Pancreas (tissue), 10 donors: Measurements from ENCODE around the gene OBSCN. TPM values are rescaled to one million over a fixed set of nuclear protein-coding genes. Genes with fewer than 3 reads are reported as not detected.
A peak's percentile ranks its signal among the peaks of the same experiment; 100 is the strongest.

Source experiments
- ATAC-seq, 4 donors: fragments of 200-7000 bp; cut with Tn5 transposase; one replicate each; pipeline versions ENCODE4 v1.8.0 to v1.9.1; 2020; ENCODE audit warnings: mild to moderate bottlenecking in 4 of 4, moderate library complexity in 4 of 4
- DNase-seq, 6 donors: peaks; one replicate each; pipeline ENCODE4 v3.0.0-alpha.2; 2020
- FAIRE-seq: peaks from 2 replicates; lab custom pipeline; 2012; peaks lifted over from hg19 to GRCh38; lab: Jason Lieb, UNC
- H3K27ac ChIP-seq, 4 donors: fragments of 200-600 bp; sonication (generic); 1 replicate in 3 of 4; 2 replicates in 1 of 4; pipeline versions ENCODE4 v1.5.0 to v1.8.0; 2020
- H3K27me3 ChIP-seq, 4 donors: fragments of 200-600 bp; one replicate each; pipeline ENCODE4 v1.8.0; 2021
- H3K36me3 ChIP-seq, 3 donors: fragments of 200-600 bp; sonication (generic) in 1 of 3; one replicate each; pipeline versions ENCODE4 v1.5.0 to v1.8.0; 2020 to 2021
- H3K4me1 ChIP-seq, 3 donors: fragments of 200-600 bp; one replicate each; pipeline ENCODE4 v1.8.0; 2021
- H3K4me3 ChIP-seq, 4 donors: fragments of 200-600 bp; sonication (generic) in 2 of 4; one replicate each; pipeline versions ENCODE4 v1.5.0 to v1.8.0; 2020 to 2021
- H3K9me3 ChIP-seq, 4 donors: fragments of 200-600 bp; one replicate each; pipeline ENCODE4 v1.8.0; 2021
- WGBS, 2 donors: extraction: QIAGEN DNeasy Blood & Tissue Kit; methylation state at CpG; one replicate each; pipeline ENCODE4 v1.1.7; 2013; 5-methylcytosine and 5-hydroxymethylcytosine counted together
- intact Hi-C, 3 donors: fragments of 100-400 bp; cut with DNase I; formaldehyde crosslinking; loops; one replicate each; pipeline versions ENCODE4 v1.11.1 to v1.14.2; 2022
- polyA plus RNA-seq, 2 donors: library from polyadenylated mRNA; stranded (reverse); fragments of 200-250 nt; gene quantifications; one replicate each; pipeline ENCODE4 v1.2.3, GENCODE V29; 2013
- total RNA-seq, 6 donors: library from RNA; stranded (reverse); fragmentation: NEBNext Ultra II Directional in 4 of 6; extraction: Animal tissue kit (Norgen Biotek cat#: 25700) in 4 of 6; gene quantifications; one replicate each; pipeline versions ENCODE4 v1.2.1 to v1.2.4, GENCODE V29; 2021 to 2023
- TF ChIP-seq, protein P1 (sequence below), 4 donors: fragments of 200-600 bp; sonication (generic) in 3 of 4; IDR thresholded peaks; one replicate each; pipeline versions ENCODE4 v1.5.0 to v1.8.0; 2021; ENCODE audit warnings: antibody characterized with exemption in 4 of 4
- donor health status: healthy with polysubstance abuse.
- donor health status: DM: no; HTN: no; CAD: no; lungs with moderate emphysema.
- donor health status: DM: no; HTN: no; CAD: no.
- donor health status: control.
- donor health status: control.
- donor health status: Bipolar disorder and iron deficiency.
- donor health status: DM: yes; HTN: yes; CAD: no.
- donor health status: DM: no; HTN: no; CAD: no.
- donor health status: DM: no; HTN: no; CAD: no.
- donor health status: DM: yes; HTN: yes; CAD: no.

The OBSCN gene
- total and polyA plus RNA-seq, 8 donors, result 7.9 to 61.4 (median 11.3) TPM

DNA sequence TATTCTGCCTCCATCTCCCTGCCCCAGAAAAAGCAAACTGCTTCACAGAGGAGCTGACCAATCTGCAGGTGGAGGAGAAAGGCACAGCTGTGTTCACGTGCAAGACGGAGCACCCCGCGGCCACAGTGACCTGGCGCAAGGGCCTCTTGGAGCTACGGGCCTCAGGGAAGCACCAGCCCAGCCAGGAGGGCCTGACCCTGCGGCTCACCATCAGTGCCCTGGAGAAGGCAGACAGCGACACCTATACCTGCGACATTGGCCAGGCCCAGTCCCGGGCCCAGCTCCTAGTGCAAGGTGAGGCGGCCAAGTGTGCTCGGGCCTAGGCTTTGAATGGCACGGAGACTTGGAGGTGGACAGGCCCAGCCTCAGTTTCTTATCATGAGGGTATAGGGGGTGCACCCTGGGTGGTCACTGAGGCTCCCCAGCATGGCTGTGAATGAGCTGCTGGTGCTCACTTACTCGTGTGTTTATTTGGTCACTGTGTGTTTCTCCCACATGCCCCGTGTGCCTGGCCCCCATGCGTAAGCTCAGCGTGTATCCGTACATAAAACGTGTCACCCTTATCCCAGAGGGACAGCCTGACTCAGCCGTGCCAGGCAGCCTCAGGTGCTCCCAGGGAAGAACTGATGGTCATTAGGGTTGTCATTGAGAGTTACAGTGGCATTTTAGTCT is 75.8 kb downstream of the OBSCN start:
- intact Hi-C loops, result no loop called here

DNA sequence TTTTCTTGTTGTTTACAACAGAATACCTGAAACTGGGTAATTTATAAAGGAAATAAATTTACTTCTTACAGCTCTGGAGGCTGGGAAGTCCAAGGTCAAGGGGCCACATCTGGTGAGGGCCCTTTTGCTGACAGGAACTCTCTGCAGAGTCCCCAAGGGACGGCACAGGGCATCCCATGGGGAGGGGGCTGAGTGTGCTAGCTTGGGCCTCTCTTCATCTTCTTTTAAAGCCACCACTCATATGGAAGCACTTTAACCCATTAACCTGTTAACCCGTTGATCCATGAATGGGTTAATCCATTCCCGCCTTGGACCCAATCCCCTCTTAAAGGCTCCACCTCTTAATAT is 76.3 kb downstream of the OBSCN start:
- ATAC-seq, result no peak
- 67 to 86% methylated on average over 3 of the region's 3 CpGs for WGBS, 2 donors
- DNase-seq, result no peak
- Histone ChIP-seq H3K4me3 (no peak overlapping the region), H3K36me3 (no peaks in the 10 kb centered on the region), H3K27me3 (no peaks in the 10 kb centered on the region), H3K9me3 (no peaks in the 10 kb centered on the region), H3K27ac (no peak overlapping the region), H3K4me1 (no peaks in the 10 kb centered on the region)
- FAIRE-seq, result no peak
- TF ChIP-seq, protein P1, sequence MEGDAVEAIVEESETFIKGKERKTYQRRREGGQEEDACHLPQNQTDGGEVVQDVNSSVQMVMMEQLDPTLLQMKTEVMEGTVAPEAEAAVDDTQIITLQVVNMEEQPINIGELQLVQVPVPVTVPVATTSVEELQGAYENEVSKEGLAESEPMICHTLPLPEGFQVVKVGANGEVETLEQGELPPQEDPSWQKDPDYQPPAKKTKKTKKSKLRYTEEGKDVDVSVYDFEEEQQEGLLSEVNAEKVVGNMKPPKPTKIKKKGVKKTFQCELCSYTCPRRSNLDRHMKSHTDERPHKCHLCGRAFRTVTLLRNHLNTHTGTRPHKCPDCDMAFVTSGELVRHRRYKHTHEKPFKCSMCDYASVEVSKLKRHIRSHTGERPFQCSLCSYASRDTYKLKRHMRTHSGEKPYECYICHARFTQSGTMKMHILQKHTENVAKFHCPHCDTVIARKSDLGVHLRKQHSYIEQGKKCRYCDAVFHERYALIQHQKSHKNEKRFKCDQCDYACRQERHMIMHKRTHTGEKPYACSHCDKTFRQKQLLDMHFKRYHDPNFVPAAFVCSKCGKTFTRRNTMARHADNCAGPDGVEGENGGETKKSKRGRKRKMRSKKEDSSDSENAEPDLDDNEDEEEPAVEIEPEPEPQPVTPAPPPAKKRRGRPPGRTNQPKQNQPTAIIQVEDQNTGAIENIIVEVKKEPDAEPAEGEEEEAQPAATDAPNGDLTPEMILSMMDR (IDR thresholded peaks at IDR 0.05), result no peak
- intact Hi-C loops, result no loop called here

More for the DNA sequence above, 75.8 kb downstream of the OBSCN start:
- H3K27me3 ChIP-seq, result no peaks in the 10 kb centered on the region
- FAIRE-seq, result no peak
- DNase-seq, result peak in 2 of 6 donors; percentile 45 to 46
- H3K27ac ChIP-seq, result no peak overlapping the region
- TF ChIP-seq, protein P1 (IDR thresholded peaks at IDR 0.05), result no peak
- H3K36me3 ChIP-seq, result no peaks in the 10 kb centered on the region
- H3K4me1 ChIP-seq, result no peaks in the 10 kb centered on the region
- H3K9me3 ChIP-seq, result no peaks in the 10 kb centered on the region
- H3K4me3 ChIP-seq, result no peak overlapping the region
- ATAC-seq, result no peak
- 90 to 94% methylated on average over 20 of the region's 20 CpGs for WGBS, 2 donors

DNA sequence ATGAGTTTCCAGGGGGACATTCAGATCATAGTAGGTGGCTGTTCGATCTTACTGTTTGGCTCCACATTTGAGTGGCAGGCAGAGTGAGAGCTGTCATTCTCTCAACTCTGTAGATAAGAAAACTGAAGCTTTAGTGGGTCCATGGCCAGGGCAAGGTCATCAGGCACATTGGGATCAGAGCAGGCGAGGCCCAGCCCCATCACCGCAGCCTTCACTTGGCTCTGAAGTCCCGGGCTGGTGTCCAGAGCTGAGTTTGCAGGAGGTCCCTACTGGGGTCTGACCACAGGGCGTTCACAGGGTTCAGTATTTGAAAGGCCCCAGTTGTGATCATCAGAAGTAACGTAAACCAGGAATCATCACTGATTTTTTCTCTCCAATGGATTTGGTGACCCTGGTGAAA is 76.7 kb downstream of the OBSCN start:
- Histone ChIP-seq H3K36me3 (no peaks in the 10 kb centered on the region), H3K27ac (no peak overlapping the region), H3K27me3 (no peaks in the 10 kb centered on the region), H3K4me3 (no peak overlapping the region), H3K4me1 (no peaks in the 10 kb centered on the region), H3K9me3 (no peaks in the 10 kb centered on the region)
- 79 to 85% methylated on average over 6 of the region's 6 CpGs for WGBS, 2 donors
- DNase-seq, result no peak
- TF ChIP-seq, protein P1 (IDR thresholded peaks at IDR 0.05), result no peak
- no peak for ATAC-seq
- FAIRE-seq, result no peak
- intact Hi-C loops, result no loop called here

DNA sequence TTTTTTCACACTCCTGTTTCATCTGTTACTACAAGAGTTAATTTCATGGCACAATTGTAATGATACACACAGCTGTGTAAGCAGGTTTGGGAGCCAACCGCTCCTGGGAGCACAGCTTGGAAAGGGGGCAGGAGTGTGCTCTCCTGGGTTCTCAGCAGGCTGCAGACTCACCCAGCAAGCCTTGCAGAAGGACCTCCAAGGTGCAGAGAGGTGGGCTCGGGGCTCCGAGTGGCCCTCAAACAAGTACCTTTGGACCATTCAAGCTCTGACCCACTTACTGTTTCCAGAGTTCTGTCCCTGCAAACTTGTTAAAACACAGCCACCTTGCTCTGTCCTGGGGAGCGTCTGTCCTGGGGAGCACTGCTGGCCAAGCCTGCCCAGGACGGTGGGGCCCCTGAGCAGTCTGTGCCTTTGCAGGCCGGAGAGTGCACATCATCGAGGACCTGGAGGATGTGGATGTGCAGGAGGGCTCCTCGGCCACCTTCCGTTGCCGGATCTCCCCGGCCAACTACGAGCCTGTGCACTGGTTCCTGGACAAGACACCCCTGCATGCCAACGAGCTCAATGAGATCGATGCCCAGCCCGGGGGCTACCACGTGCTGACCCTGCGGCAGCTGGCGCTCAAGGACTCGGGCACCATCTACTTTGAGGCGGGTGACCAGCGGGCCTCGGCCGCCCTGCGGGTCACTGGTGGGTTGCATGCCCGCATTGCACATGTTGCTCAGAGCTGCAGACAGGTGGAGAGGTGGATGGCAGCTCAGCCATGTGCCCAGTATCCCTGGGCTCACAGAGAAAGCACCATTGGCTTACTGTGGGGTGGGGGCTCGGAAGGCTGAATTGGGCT is 78.0 kb downstream of the OBSCN start:
- TF ChIP-seq, protein P1 (IDR thresholded peaks at IDR 0.05), result no peak
- H3K27me3 ChIP-seq, result no peaks in the 10 kb centered on the region
- ATAC-seq (no peak), DNase-seq (peak in 3 of 6 donors; percentile 5 to 49 (median 49)), FAIRE-seq (no peak)
- H3K27ac ChIP-seq, result no peak overlapping the region
- no peaks in the 10 kb centered on the region for H3K36me3 ChIP-seq
- H3K4me1 ChIP-seq, result no peaks in the 10 kb centered on the region
- H3K4me3 ChIP-seq, result no peak overlapping the region
- H3K9me3 ChIP-seq, result no peaks in the 10 kb centered on the region
- intact Hi-C loops, result no loop called here
- WGBS, 2 donors, result 88 to 89% methylated on average over 26 of the region's 26 CpGs
